NCI-H2196 (cell line): ENCODE measurements around the gene ACY1.

ENCODE experiments used
- DNase-seq: peaks from one replicate; lab custom pipeline; 2025; ENCODE audit not compliant: unreplicated experiment; lab: John Stamatoyannopoulos, UW

The ACY1 gene

DNA sequence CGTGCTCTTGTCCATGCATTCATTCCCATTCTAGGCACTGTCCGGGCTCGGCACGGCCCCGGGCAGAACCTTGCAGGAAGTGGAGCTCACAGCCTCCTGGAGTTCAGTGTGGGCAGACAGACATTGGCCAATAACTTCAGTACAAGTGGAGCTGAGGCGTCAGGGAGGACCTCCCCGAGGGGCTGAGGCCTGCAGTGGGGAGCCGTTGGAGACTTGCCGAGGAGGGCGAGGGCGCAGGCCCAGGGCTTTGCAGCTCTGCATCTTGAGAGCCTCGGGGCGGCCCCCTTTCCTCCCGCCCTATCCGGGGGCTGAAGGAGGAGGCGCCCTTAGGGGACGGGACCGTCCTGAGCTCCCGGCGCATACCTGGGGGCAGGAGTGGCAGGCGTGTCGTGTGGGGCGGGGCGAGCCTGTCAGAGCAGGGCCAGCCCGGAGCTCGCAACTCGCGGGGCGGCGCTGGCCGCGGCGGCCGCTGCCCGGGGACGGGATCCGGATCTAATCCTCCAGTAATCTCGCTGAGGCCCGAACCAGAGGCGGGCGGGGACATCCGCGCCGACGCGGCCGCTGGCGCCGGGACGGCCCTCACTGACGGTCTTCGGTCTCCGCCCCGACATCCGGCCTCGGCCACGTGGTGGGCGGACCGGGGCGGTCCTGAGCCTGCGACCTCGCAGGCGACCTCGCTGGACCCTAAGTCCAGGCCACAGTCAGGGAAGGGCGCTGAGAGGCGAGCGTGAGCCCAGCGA lies at the start of gene ACY1:
ACY1 (plus strand) TSS at position 698 of the 740 bp plus-strand sequence. CDS start 530 bp downstream, outside the sequence.
- DNase-seq: peak; percentile 66

DNA sequence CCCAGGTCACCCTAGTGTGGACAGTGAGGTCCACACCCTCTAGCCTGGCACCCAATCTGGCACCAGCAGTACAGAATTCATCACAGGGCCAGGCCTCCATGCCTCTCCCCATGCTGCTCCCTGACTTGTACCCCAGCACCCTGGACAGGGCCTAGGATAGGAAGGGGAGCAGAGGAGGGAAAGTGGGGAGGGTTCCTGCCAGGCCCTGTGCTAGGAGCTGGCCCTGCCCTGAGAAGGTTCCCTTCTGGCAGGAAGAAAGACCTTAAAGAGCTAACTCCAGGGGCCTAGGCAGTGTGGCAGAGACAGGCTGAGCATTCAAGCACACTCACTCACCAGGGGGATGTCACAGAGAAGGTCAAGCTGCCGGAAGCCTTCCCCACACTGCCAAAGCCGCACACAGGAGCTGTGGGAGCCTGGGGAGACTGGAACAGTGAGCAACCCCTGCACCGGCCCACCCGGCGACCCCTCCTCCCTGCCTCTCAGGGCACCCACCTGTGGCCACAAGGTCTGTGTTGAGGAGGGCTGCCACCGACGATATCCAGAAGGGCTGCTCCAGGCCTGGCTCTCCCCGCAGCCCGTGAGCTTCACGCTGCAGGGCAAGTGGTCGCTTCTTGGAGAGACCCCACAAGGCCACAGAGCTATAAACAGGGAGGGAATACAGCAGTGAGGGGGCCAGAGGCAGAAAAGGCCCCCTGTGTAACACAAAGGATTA lies 49.0 kb upstream of the ACY1 start:
- DNase-seq: no peak

DNA sequence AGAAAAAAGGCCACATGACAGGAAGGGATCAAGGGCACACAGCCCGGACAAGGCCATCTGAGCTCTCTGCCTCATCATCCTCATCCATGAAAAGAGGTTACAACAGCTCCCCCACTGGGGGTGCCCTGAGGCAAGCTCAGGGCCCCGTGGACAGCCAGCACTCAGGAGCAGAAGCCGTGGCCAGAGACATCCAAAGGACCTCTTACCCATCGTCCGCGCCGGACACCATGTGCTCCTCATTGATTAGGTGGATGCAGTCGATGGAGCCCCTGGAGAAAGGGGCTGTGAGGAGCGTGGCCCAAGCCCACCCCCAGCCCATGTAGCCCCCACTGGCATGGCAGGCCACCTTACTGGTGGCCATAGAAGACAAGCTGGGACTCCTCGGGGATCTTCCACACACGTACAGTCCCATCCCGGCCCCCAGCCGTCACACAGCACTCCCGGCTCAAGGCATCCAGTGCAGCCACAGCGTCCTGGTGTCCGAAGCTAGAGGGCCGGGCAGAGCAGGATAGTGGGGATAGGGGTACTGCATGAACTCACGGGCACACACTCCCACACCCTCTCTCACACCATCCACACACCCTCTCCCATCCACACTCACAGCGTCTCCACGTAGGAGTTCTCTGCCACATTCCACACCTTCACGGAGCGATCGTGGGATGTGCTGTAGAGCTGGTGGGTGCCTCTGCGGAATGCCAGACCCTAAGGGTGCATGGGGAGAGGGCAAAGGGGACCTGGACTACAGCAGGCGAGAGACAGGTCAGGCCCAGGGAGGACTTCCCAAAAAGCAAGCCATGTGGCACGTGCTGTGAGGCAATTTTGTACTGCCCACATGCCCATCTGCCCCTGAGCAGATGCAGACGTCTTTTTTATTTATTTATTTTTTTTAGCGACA lies 48.1 kb upstream of the ACY1 start:
- no peak for DNase-seq

- DNase-seq: no peak
Measured at GRCh38 chr3:51935886-51936755, 47.2 kb upstream of the ACY1 start.

DNA sequence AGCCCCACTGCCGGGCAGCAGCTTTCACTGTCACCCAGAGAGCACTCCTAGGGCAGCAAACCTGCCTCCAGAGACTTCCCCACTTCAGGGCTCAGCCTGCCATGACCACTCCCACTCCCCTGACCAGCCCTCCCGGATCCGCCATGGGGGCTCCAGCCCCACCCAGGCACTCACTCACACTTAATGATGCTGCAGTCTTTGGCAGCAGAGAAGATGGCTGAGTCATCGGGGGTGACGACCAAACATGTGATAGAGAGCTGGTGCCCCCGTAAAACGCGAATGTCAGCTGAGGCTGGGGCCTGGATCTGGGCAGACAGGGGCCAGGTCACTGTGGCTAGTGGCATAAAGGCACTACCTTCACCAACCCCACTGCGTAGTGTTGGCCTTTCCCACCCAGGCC lies 46.3 kb upstream of the ACY1 start:
- DNase-seq: no peak

DNA sequence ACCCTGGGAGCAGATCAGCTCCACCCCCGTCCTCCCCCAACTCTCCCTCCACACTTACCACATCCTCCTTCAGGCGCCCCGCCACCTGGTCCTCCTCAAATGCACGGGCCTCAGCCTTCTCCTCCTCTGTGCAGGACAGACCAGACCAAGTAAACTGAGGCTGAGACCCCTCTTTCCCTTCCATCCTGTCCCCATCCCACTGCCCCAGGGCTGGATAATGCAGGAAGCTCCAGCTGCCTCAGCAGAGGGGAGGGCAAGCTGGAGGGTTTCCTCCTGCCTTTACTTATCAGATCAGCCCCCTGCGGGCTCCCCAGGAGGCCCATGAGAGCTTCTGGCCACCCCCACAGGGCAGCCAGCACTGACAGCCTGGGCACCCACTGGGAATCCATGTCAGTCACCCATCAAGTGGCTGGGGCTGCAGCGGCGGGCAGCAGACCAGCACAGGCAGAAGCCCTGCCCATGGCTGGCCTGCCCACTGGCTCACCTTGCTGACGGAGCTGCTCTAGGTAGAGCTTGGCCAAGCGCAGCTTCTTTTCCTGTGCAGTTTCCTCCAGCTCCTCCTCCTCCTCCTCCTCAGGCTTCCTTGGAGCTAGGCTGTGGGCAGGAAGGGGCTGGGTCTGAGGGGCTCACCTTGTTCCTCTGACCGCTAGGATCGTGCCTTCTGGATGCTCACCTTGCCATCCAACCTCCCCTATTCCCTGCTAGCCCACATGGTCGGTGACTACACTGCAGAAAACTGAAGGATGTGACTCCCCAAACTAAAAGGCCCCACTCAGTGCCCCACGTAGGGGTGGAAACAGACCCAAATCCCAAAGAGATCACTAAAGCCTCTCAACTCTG lies 45.5 kb upstream of the ACY1 start:
- no peak for DNase-seq

- DNase-seq: no peak
Measured at GRCh38 chr3:51938780-51939425, 44.4 kb upstream of the ACY1 start.

GRCh38 chr3:51940648-51941462 lies 42.5 kb upstream of the ACY1 start:
- DNase-seq: no peak

- DNase-seq: no peak
Measured at GRCh38 chr3:51941463-51941797, 41.9 kb upstream of the ACY1 start.

GRCh38 chr3:51941798-51942602 lies 41.3 kb upstream of the ACY1 start, which contains the start of the genes PARP3 and RRP9:
Gene PARP3 (plus strand): TSS chr3:51942363. CDS start chr3:51943356, 993 bp downstream.
Gene RRP9 (minus strand): TSS chr3:51941904. CDS start chr3:51941867, 37 bp downstream.
- DNase-seq: peak; percentile 95

DNA sequence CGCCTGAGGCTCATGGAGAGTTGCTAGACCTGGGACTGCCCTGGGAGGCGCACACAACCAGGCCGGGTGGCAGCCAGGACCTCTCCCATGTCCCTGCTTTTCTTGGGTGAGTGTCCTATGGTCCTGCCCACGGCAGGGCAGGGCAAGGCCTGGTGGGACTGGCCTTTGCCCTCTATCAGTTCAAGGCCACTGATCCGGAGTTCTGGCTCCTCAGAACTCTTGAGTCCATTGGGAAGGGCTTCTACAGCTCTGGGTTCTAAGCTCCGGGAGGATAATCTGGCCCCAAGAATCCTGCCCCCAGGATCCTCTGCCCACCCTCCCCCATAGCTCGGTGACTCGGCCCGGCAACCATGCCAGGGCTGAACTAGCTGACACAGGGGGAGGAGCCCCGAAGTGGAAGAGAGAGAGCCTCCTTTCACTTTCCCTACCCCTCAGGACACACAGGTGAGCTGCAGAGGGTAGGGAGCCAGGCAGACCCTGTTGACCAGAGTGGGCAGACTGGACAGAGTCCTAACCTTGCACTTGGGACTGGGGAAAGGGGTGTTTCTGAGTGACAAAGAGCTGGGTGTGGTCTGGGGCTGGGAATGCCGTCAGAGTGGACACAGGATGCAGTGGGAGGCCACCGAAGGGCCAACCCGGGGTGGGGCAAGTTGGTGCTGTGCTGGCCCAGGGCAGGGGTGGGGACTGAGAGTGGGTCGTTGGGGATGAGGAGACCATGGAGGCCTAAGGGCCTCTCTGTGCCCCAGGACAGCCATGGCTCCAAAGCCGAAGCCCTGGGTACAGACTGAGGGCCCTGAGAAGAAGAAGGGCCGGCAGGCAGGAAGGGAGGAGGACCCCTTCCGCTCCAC lies 40.5 kb upstream of the ACY1 start:
- DNase-seq: peak; percentile 30

GRCh38 chr3:51943451-51944391 lies 39.6 kb upstream of the ACY1 start:
- DNase-seq: no peak

GRCh38 chr3:51944451-51945021 lies 38.8 kb upstream of the ACY1 start:
- no peak for DNase-seq

- no peak for DNase-seq
Measured at GRCh38 chr3:51945031-51945840, 38.1 kb upstream of the ACY1 start.
